HG03280 (cell line): ENCODE results near the gene CADPS.

ENCODE experiments used
- ATAC-seq: cut with Tn5 transposase; IDR thresholded peaks from one replicate; pipeline ENCODE4 v1.9.1; 2021; ENCODE audit warnings: mild to moderate bottlenecking, moderate library complexity; ENCODE audit not compliant: unreplicated experiment

The CADPS gene

DNA sequence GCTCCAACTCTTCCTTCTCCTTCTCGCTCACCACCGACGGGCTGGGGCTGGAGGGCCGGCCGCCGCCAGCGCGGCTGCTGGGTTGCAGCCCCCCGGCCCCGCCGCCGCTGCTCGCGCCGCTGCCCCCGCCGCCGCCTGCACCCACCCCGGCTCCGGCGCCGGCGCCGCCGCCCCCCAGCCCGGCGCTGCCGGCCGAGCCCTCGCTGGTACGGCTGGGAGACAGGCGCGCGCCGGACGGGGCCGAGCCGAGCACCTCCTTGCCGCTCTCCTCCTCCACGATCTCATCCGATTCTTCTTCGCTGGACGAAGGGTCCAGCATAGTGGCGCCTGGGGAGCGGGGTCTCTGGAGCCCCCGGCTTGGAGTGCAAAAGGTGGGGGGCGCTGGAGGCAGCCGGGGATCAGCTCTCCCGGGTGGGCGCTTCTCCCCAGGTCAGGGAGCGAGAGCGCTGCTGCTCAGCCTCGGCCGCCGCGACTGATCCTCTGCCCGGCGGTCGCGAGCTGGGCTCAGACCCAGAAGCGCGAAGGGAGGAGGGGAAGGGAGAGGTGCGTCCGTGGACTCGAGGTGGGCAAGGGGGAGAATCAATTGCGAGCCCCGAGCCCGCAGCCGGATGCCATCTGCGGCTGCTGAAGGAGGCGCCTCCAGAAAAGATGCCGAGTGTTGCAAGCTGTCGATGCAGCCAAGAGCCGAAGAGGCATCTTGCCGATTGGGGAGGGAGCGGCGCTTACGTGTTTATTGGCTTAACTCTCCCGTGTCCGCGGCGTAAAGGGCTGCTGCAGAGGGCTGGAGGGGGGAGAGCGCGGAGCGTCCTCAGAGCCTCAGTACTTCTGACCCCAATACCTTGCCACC, at the start of gene CADPS:
CADPS (minus strand) TSS at position 706 of the 847 bp plus-strand sequence; CDS start at position 319, 387 bp downstream.
- ATAC-seq, result no peak

GRCh38 chr3:62923066-62923465, 47.9 kb upstream of the CADPS start:
- ATAC-seq, result no peak

- no peak for ATAC-seq
Measured at GRCh38 chr3:62922326-62922725, 47.1 kb upstream of the CADPS start.

GRCh38 chr3:62920466-62920784, 45.2 kb upstream of the CADPS start:
- no peak for ATAC-seq

GRCh38 chr3:62919784-62920465, 44.7 kb upstream of the CADPS start:
- ATAC-seq, result no peak

DNA sequence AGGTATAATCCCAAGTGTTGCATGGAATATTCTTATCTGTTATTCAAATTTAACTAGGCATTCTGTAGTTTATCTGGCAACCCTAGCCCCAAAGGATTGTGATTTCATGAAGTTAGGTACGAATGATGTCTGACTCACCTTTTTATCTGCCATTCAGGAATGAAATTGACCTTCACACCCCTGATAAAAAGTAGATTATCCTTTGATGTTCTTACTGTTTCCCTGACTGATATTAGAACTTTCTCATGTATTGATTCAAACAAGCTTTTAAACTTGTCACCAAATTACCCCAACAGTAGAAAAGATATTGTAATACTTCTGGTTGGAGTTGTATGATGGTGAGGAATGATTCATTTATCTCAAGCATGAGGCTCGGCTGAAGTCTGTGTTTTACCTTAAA, 43.6 kb upstream of the CADPS start:
- ATAC-seq, result no peak

- ATAC-seq, result no peak
Measured at GRCh38 chr3:62918131-62918530, 42.9 kb upstream of the CADPS start.

DNA sequence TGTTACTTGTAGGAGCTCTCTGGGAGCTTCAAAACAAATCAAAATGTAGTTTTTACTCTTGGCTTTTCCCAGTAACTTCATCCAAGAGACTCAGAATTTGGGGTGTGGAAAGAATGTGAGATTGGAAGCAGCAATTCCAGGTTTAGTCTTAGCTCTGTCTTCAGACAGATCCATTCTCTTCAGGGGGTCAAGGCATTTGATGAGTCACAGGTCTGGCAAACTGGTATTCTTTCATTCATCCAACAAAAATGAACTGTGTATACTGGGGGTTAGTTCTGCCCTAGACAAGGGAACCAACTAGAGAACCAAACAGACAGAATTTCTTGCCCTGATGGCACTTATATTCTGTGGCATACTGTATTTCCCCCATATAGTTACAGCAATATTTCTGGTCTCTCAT, 36.3 kb upstream of the CADPS start:
- ATAC-seq, result no peak

GRCh38 chr3:62905331-62905730, 30.1 kb upstream of the CADPS start:
- no peak for ATAC-seq

GRCh38 chr3:62898530-62899496, 23.6 kb upstream of the CADPS start:
- ATAC-seq, result no peak

- no peak for ATAC-seq
Measured at GRCh38 chr3:62895901-62896300, 20.7 kb upstream of the CADPS start.

DNA sequence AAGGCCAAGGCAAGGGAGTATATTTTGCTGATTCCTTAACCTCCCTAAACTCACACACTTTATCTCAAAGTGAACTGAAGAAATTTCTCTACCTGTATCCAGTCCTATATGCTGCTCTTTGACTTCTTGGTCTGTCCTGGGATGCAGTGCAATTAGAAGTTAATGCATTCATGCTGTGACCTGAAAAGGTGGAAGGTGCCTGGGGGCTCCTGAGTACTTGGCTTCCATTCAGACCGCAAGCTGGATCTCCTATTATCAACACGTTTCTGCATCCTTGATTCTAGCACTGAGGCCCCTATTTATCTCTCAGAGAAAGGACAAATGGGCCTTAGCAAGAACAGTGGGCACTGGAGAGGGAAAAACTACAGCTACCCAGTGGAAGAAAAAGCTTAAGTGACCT, 17.7 kb upstream of the CADPS start:
- no peak for ATAC-seq

GRCh38 chr3:62892045-62892444, 16.8 kb upstream of the CADPS start:
- no peak for ATAC-seq

DNA sequence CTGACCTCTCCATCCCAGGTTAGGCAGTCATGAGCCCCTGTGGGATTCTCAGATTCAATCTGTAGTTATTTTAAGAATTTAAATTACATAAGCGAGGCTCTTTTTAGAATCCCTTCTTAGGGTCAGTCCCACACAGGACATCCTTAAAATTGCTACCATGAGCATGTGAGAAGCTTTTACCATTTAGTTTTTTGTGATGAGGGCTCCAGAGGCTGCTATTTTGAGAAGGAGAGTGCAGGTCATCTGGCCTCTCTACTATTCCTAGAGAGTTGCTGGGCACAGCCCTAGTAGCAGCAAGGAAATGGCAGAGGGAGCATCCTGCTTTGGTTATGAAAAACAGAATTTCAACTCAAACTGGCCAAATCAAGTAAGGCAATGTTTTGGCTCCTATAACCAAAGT, 13.6 kb upstream of the CADPS start:
- no peak for ATAC-seq

- ATAC-seq, result no peak
Measured at GRCh38 chr3:62888180-62888579, 13.0 kb upstream of the CADPS start.

DNA sequence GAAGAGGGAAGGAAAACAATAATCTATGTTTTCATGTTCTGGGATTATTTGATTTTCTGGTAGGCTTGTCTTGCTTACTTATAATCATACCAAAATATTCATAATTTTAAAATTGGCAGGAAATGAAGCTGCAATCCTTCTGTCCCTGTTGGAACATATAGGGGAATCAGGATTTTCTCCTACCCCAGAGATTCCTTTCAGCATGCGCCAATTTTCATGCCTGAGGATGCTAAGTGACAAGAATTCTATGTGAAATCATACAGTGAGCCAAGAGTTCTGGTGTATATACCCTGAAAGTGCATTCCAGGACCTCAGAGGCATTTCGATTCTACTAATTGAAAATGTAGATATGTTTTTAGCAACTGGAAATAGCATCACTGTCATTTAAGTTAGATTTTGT, 9.9 kb upstream of the CADPS start:
- no peak for ATAC-seq

GRCh38 chr3:62884096-62884870, 9.1 kb upstream of the CADPS start:
- no peak for ATAC-seq

DNA sequence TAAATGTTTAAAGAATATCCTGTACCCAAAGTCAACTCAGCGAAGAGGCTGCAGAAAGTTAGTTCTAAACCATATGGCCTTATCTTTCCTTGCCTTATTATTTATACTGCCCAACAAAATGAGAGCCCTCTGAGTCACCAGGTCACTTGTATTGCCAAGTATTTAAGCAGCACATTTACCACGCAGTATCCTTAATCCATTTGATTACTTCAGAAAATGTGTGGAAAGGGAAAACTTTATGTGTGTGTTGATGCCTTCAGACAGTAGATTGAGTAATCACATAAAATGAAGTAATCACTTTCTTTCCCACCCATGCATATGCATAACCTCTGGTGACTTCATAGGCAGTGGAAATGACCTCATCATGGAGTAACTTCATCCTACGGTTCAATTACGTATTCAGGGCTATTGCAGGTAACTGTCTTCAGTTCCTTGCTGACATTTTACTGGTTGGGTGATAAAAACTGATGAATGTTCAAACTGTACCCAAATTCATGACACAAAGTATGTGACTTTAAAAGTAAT, 7.5 kb upstream of the CADPS start:
- no peak for ATAC-seq

- ATAC-seq, result no peak
Measured at GRCh38 chr3:62876064-62876463, 848 bp upstream of the CADPS start.

GRCh38 chr3:62875558-62876002, 364 bp upstream of the CADPS start:
- ATAC-seq, result no peak
